Esophagus squamous epithelium (tissue), 4 donors: Measurements from ENCODE around the gene TMEM245.

Experiments used
- POLR2A ChIP-seq, 4 donors: fragments of 450-650 bp; IDR thresholded peaks; one replicate each; pipeline ENCODE4 v1.6.1; 2017; ENCODE audit warnings: antibody characterized with exemption in 4 of 4, mild to moderate bottlenecking in 4 of 4, moderate library complexity in 3 of 4
- TF ChIP-seq, protein P1 (sequence below), 6 experiments: fragments of 450-650 bp in 4 of 6; fragments of 200-600 bp in 2 of 6; sonication (generic) in 2 of 6; IDR thresholded peaks; one replicate each; pipeline ENCODE4 v1.5.1; 2016 to 2019; ENCODE audit warnings: antibody characterized with exemption in 6 of 6, mild to moderate bottlenecking in 4 of 6, moderate library complexity in 4 of 6

DNA sequence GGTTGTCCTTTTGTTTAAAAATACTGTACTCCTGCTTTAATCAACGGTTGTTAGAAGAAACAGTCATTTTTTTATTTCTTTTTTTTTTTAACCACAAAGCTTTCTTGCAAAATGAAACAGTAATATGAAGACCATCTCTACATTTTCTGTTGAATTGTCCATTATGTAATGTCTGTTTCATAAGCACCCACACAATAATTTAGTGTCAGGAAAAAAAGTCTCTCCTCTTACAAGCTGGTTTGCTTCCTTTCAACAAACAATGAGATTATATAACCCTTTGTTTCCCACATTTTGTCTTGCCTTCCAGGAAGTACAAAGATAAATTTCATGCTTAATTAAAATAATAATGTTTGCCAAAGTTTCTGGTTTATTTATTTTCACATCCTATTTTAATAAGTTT, 123.1 kb downstream of the TMEM245 start:
- no peak for TF ChIP-seq POLR2A (IDR thresholded peaks at IDR 0.05)
- TF ChIP-seq, protein P1, sequence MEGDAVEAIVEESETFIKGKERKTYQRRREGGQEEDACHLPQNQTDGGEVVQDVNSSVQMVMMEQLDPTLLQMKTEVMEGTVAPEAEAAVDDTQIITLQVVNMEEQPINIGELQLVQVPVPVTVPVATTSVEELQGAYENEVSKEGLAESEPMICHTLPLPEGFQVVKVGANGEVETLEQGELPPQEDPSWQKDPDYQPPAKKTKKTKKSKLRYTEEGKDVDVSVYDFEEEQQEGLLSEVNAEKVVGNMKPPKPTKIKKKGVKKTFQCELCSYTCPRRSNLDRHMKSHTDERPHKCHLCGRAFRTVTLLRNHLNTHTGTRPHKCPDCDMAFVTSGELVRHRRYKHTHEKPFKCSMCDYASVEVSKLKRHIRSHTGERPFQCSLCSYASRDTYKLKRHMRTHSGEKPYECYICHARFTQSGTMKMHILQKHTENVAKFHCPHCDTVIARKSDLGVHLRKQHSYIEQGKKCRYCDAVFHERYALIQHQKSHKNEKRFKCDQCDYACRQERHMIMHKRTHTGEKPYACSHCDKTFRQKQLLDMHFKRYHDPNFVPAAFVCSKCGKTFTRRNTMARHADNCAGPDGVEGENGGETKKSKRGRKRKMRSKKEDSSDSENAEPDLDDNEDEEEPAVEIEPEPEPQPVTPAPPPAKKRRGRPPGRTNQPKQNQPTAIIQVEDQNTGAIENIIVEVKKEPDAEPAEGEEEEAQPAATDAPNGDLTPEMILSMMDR (IDR thresholded peaks at IDR 0.05), result no peak
